Stimulated activated CD8-positive, alpha-beta memory T cell treated with anti-CD3 and anti-CD28 coated beads, Interleukin-4, amount 100 ng/mL, for 48 hours (primary cell): ENCODE results near the gene RPN1.

Experiments used
- DNase-seq: peaks from one replicate; pipeline ENCODE4 v3.0.0-alpha.2; 2020

Gene RPN1

GRCh38 chr3:128648940-128649663 is 1.5 kb downstream of the RPN1 start:
- DNase-seq, result no peak

GRCh38 chr3:128648402-128648801 is 2.2 kb downstream of the RPN1 start:
- no peak for DNase-seq

GRCh38 chr3:128647307-128647706 is 3.3 kb downstream of the RPN1 start:
- no peak for DNase-seq

GRCh38 chr3:128634075-128634611 is 16.5 kb downstream of the RPN1 start:
- no peak for DNase-seq

GRCh38 chr3:128632301-128632700 is 18.3 kb downstream of the RPN1 start:
- DNase-seq, result no peak

GRCh38 chr3:128629936-128630335 is 20.7 kb downstream of the RPN1 start:
- DNase-seq, result no peak

- DNase-seq, result no peak
These were observed 25.1 kb downstream of the RPN1 start for GRCh38 chr3:128625409-128625945.

- no peak for DNase-seq
These were observed 26.0 kb downstream of the RPN1 start for GRCh38 chr3:128624526-128625138.

GRCh38 chr3:128623762-128624176 is 26.8 kb downstream of the RPN1 start:
- no peak for DNase-seq

GRCh38 chr3:128621931-128622330 is 28.7 kb downstream of the RPN1 start:
- no peak for DNase-seq

- DNase-seq, result no peak
These were observed 29.4 kb downstream of the RPN1 start for GRCh38 chr3:128621234-128621633.

- peak; percentile 56 for DNase-seq
These were observed 30.3 kb downstream of the RPN1 start for GRCh38 chr3:128620268-128620691.

- DNase-seq, result peak; percentile 44
These were observed 31.3 kb downstream of the RPN1 start for GRCh38 chr3:128619146-128619890.

GRCh38 chr3:128618398-128618726 is 32.3 kb downstream of the RPN1 start:
- DNase-seq, result no peak

GRCh38 chr3:128617557-128618397 is 32.8 kb downstream of the RPN1 start:
- peak; percentile 99 for DNase-seq

- DNase-seq, result no peak
These were observed 33.4 kb downstream of the RPN1 start for GRCh38 chr3:128617270-128617556.

- DNase-seq, result no peak
These were observed 33.9 kb downstream of the RPN1 start for GRCh38 chr3:128616516-128617269.

GRCh38 chr3:128614076-128614475 is 36.5 kb downstream of the RPN1 start:
- DNase-seq, result no peak

GRCh38 chr3:128613083-128613829 is 37.4 kb downstream of the RPN1 start:
- no peak for DNase-seq

GRCh38 chr3:128610451-128611070 is 40.1 kb downstream of the RPN1 start:
- DNase-seq, result no peak

- no peak for DNase-seq
These were observed 41.3 kb downstream of the RPN1 start for GRCh38 chr3:128609294-128609693.
